ENCODE measurements around the gene ABHD15.

The ABHD15 gene

DNA sequence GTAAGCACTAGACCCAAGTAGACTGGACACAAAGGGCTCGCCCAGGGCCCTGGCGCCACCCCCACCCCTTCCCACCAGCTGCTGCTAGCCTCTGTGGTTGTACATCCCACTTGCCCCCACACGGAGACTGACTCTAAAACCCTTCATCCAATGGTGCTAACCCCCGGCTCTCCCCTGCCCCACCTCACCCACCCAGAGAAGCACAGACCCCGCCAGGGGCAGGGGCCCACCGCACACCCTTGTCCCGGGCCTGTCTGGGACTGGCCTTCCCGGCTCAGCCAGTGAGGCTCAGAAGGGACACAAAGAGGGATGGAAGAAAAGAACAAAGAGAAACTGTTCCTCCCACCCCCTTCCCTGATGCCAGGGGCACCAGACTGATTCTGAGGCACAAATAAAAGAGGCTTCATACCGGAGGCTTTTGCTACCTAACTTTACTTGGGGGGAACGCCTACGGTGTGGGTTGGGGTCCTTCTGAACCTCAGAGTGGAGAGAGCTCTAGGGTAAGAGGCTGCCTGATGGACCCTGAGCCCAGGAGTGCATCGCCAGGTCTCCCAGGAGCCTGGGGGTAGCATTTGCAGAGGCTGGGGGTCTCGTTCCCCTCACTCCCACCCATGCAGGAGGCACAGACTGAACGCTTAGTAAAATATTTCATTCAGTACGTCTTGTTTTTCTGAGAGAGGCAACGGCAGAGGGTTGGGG lies 47.7 kb upstream of the ABHD15 start:
- Histone ChIP-seq H3K27ac (ENCODE audit: low read length, poor library complexity, severe bottlenecking) (no peak overlapping the region), H3K4me3 (ENCODE audit: insufficient read depth in 1 of 2, low read depth in 1 of 2, low read length in 2 of 2) (peak overlapping the region in 1 of 2 experiments; percentile 73)

DNA sequence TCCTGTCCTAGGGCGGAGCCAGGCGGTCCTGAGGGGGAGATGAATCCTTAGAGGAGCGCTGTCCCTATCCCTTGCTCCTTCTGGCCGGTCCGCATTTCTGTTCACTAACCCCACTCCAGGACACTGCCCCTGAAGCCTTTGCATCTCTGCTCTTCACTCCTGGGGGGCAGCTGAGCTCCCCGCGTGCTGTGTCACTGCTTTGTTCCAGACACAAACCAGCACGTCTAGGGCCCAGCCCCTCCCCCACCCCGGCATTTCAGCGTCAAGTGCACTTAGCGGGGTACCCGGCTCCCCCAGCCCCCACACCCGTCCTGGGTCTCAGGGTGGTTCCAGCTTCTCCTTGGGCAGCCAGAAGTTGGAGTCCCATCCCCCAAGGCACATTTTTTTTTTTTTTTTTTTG lies 47.0 kb upstream of the ABHD15 start:
- peak overlapping the region in 1 of 2 experiments; percentile 30 for H2BK12ac ChIP-seq (ENCODE audit: low read length in 2 of 2)
- H3K4me2 ChIP-seq (ENCODE audit: low read length, poor library complexity, severe bottlenecking) = peak overlapping the region; percentile 74
- H3K27ac ChIP-seq (ENCODE audit: low read length, poor library complexity, severe bottlenecking) = no peak overlapping the region
- peak overlapping the region; percentile 49 for H2AK5ac ChIP-seq (ENCODE audit: low read length, severe bottlenecking)
- peak overlapping the region; percentile 7 for H2AFZ ChIP-seq (ENCODE audit: low read depth, low read length)
- H2BK15ac ChIP-seq (ENCODE audit: low read depth, poor library complexity, severe bottlenecking) = no peak overlapping the region
- peaks cover 1% of the 10 kb centered on the region for H3K79me1 ChIP-seq (replicated peaks; ENCODE audit: low read length, poor library complexity, severe bottlenecking)
- H3K9ac ChIP-seq (ENCODE audit: low read length) = peak overlapping the region; percentile 70
- H3K36me3 ChIP-seq (ENCODE audit: control insufficient read depth in 1 of 2, insufficient read depth in 2 of 2, low read depth in 1 of 2, low read length in 2 of 2) = peaks cover 0 to 24% of the 10 kb centered on the region in 2 experiments
- H3K27me3 ChIP-seq (ENCODE audit: control insufficient read depth in 1 of 2, insufficient read depth in 1 of 2, low read length in 2 of 2) = peaks cover 7 to 9% of the 10 kb centered on the region in 2 experiments
- DNase-seq = no peak
- 33% methylated on average over 13 of the region's 13 CpGs for WGBS
- no peak overlapping the region for H3K18ac ChIP-seq (ENCODE audit: low read depth in 1 of 2, low read length in 2 of 2)
- no peak overlapping the region for H2BK120ac ChIP-seq (ENCODE audit: low read depth, low read length)
- no peak overlapping the region for H2BK5ac ChIP-seq (ENCODE audit: low read depth, low read length, poor library complexity, severe bottlenecking)
- H4K8ac ChIP-seq (ENCODE audit: low read length) = peak overlapping the region; percentile 82
- peak overlapping the region; percentile 45 for H4K91ac ChIP-seq (ENCODE audit: low read length)
- H3K9me3 ChIP-seq (ENCODE audit: control insufficient read depth, low read length) = no peaks in the 10 kb centered on the region
- H3K23ac ChIP-seq (ENCODE audit: low read length in 2 of 2) = no peak overlapping the region
- peaks cover 48% of the 10 kb centered on the region for H3K4me1 ChIP-seq (ENCODE audit: control insufficient read depth, insufficient read depth, low read depth, low read length)
- peak overlapping the region in 1 of 2 experiments; percentile 59 for H3K4me3 ChIP-seq (ENCODE audit: insufficient read depth in 1 of 2, low read depth in 1 of 2, low read length in 2 of 2)
- H3K14ac ChIP-seq (ENCODE audit: low read length in 2 of 2) = no peak overlapping the region
- peak overlapping the region in 1 of 2 experiments; percentile 57 for H3K4ac ChIP-seq (ENCODE audit: low read depth in 1 of 2, low read length in 2 of 2)

More for the DNA sequence above, 47.7 kb upstream of the ABHD15 start:
- no peak for DNase-seq
- H3K36me3 ChIP-seq (ENCODE audit: control insufficient read depth in 1 of 2, insufficient read depth in 2 of 2, low read depth in 1 of 2, low read length in 2 of 2) = peaks cover 0 to 20% of the 10 kb centered on the region in 2 experiments
- H3K14ac ChIP-seq (ENCODE audit: low read length in 2 of 2) = no peak overlapping the region
- H2BK120ac ChIP-seq (ENCODE audit: low read depth, low read length) = no peak overlapping the region
- H2BK5ac ChIP-seq (ENCODE audit: low read depth, low read length, poor library complexity, severe bottlenecking) = no peak overlapping the region
- no peak overlapping the region for H3K23ac ChIP-seq (ENCODE audit: low read length in 2 of 2)
- no peak overlapping the region for H2BK12ac ChIP-seq (ENCODE audit: low read length in 2 of 2)
- no peak overlapping the region for H3K18ac ChIP-seq (ENCODE audit: low read depth in 1 of 2, low read length in 2 of 2)
- no peak overlapping the region for H3K4ac ChIP-seq (ENCODE audit: low read depth in 1 of 2, low read length in 2 of 2)
- peaks cover 51% of the 10 kb centered on the region for H3K4me1 ChIP-seq (ENCODE audit: control insufficient read depth, insufficient read depth, low read depth, low read length)
- no peaks in the 10 kb centered on the region for H3K79me1 ChIP-seq (replicated peaks; ENCODE audit: low read length, poor library complexity, severe bottlenecking)
- no peak overlapping the region for H2AK5ac ChIP-seq (ENCODE audit: low read length, severe bottlenecking)
- H3K9me3 ChIP-seq (ENCODE audit: control insufficient read depth, low read length) = no peaks in the 10 kb centered on the region
- H4K8ac ChIP-seq (ENCODE audit: low read length) = no peak overlapping the region
- H3K27me3 ChIP-seq (ENCODE audit: control insufficient read depth in 1 of 2, insufficient read depth in 1 of 2, low read length in 2 of 2) = peaks cover 8 to 9% of the 10 kb centered on the region in 2 experiments
- H2BK15ac ChIP-seq (ENCODE audit: low read depth, poor library complexity, severe bottlenecking) = no peak overlapping the region
- no peak overlapping the region for H2AFZ ChIP-seq (ENCODE audit: low read depth, low read length)
- H3K9ac ChIP-seq (ENCODE audit: low read length) = peak overlapping the region; percentile 70
- 85% methylated on average over 13 of the region's 16 CpGs for WGBS
- no peak overlapping the region for H3K4me2 ChIP-seq (ENCODE audit: low read length, poor library complexity, severe bottlenecking)
- H4K91ac ChIP-seq (ENCODE audit: low read length) = no peak overlapping the region

DNA sequence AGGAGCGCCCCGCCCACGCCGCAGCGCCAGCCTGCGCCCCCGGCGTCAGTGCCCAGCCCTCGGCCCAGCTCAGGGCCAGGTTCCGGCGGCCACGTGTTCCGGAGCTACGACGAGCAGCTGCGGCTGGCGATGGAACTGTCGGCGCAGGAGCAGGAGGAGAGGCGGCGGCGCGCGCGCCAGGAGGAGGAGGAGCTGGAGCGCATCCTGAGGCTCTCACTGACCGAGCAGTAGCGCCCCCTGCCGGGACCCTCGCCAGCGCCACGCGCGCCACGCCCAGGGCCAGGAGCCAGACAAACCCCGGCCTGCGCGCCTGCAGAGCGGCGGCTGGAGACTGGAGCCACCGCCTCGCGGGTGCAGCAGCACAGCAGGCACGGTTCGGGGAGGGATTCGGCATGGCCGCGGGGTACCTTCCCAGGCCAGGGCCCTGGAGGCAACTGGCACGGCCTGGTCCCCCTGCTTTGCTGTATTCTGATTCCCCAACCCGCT lies 46.6 kb upstream of the ABHD15 start:
- Histone ChIP-seq H3K27me3 (ENCODE audit: control insufficient read depth in 1 of 2, insufficient read depth in 1 of 2, low read length in 2 of 2) (peaks cover 6 to 9% of the 10 kb centered on the region in 2 experiments), H3K27ac (ENCODE audit: low read length, poor library complexity, severe bottlenecking) (no peak overlapping the region), H3K36me3 (ENCODE audit: control insufficient read depth in 1 of 2, insufficient read depth in 2 of 2, low read depth in 1 of 2, low read length in 2 of 2) (peaks cover 0 to 28% of the 10 kb centered on the region in 2 experiments), H3K18ac (ENCODE audit: low read depth in 1 of 2, low read length in 2 of 2) (peak overlapping the region; percentile 27 to 44), H2BK15ac (ENCODE audit: low read depth, poor library complexity, severe bottlenecking) (peak overlapping the region; percentile 9), H3K4me1 (ENCODE audit: control insufficient read depth, insufficient read depth, low read depth, low read length) (peaks cover 44% of the 10 kb centered on the region), H2BK12ac (ENCODE audit: low read length in 2 of 2) (peak overlapping the region; percentile 30 to 47), H3K4me3 (ENCODE audit: insufficient read depth in 1 of 2, low read depth in 1 of 2, low read length in 2 of 2) (peak overlapping the region; percentile 27 to 59), H3K4ac (ENCODE audit: low read depth in 1 of 2, low read length in 2 of 2) (no peak overlapping the region), H2BK5ac (ENCODE audit: low read depth, low read length, poor library complexity, severe bottlenecking) (no peak overlapping the region), H3K23ac (ENCODE audit: low read length in 2 of 2) (no peak overlapping the region), H3K14ac (ENCODE audit: low read length in 2 of 2) (no peak overlapping the region), H3K9ac (ENCODE audit: low read length) (peak overlapping the region; percentile 70), H4K91ac (ENCODE audit: low read length) (peak overlapping the region; percentile 45), H2BK120ac (ENCODE audit: low read depth, low read length) (no peak overlapping the region), H3K79me1 (replicated peaks; ENCODE audit: low read length, poor library complexity, severe bottlenecking) (peaks cover 1% of the 10 kb centered on the region), H3K9me3 (ENCODE audit: control insufficient read depth, low read length) (no peaks in the 10 kb centered on the region), H2AK5ac (ENCODE audit: low read length, severe bottlenecking) (no peak overlapping the region), H3K4me2 (ENCODE audit: low read length, poor library complexity, severe bottlenecking) (peak overlapping the region; percentile 74), H2AFZ (ENCODE audit: low read depth, low read length) (peak overlapping the region; percentile 7), H4K8ac (ENCODE audit: low read length) (peak overlapping the region; percentile 82)
- DNase-seq = peak; percentile 83
- 3% methylated on average over 49 of the region's 50 CpGs for WGBS

DNA sequence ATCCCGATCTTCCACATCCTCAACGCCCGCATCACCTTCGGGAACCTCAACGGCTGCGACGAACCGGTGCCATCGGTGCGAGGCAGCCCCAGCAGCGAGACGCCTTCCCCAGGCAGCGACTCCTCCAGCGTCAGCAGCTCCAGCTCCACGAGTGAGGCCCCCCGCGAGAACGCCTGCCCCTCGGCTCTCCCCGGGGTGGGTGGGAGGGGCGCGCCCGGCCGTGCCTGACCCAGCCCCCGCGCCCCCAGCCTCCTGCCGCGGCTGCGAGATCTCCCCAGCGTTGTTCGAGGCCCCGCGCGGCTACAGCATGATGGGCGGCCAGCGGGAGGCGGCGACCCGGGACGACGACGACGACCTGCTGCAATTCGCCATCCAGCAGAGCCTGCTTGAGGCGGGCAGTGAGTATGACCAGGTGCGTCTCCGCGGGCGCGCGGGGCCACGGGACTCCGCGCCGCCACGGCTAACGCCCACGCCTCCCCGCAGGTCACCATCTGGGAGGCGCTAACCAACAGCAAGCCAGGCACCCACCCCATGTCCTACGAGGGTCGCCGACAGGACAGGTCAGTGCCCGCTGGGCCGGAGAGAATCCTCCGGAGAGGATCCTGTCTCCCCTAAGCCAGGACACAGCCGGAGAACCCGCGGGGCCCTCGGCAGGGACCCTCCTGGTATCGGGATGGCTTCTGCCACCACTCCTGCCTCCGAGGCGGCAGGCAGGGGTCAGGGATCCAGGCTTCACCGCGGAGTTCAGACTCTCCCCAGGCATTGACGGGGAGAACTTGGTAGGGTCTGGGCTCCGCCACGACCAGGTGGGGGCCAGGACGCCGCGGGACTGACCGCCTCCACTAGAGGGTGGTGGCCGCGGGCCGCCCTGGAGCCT lies 45.8 kb upstream of the ABHD15 start:
- Histone ChIP-seq H3K36me3 (ENCODE audit: control insufficient read depth in 1 of 2, insufficient read depth in 2 of 2, low read depth in 1 of 2, low read length in 2 of 2) (peaks cover 0 to 32% of the 10 kb centered on the region in 2 experiments), H2BK5ac (ENCODE audit: low read depth, low read length, poor library complexity, severe bottlenecking) (no peak overlapping the region), H2BK120ac (ENCODE audit: low read depth, low read length) (no peak overlapping the region), H3K23ac (ENCODE audit: low read length in 2 of 2) (no peak overlapping the region), H3K4me2 (ENCODE audit: low read length, poor library complexity, severe bottlenecking) (no peak overlapping the region), H2BK12ac (ENCODE audit: low read length in 2 of 2) (no peak overlapping the region), H2AFZ (ENCODE audit: low read depth, low read length) (no peak overlapping the region), H3K79me1 (replicated peaks; ENCODE audit: low read length, poor library complexity, severe bottlenecking) (peaks cover 1% of the 10 kb centered on the region), H3K9ac (ENCODE audit: low read length) (no peak overlapping the region), H3K27me3 (ENCODE audit: control insufficient read depth in 1 of 2, insufficient read depth in 1 of 2, low read length in 2 of 2) (peaks cover 6 to 9% of the 10 kb centered on the region in 2 experiments), H4K8ac (ENCODE audit: low read length) (no peak overlapping the region), H2AK5ac (ENCODE audit: low read length, severe bottlenecking) (no peak overlapping the region), H4K91ac (ENCODE audit: low read length) (no peak overlapping the region), H3K4ac (ENCODE audit: low read depth in 1 of 2, low read length in 2 of 2) (no peak overlapping the region), H2BK15ac (ENCODE audit: low read depth, poor library complexity, severe bottlenecking) (peak overlapping the region; percentile 73), H3K4me1 (ENCODE audit: control insufficient read depth, insufficient read depth, low read depth, low read length) (peaks cover 40% of the 10 kb centered on the region), H3K14ac (ENCODE audit: low read length in 2 of 2) (no peak overlapping the region), H3K27ac (ENCODE audit: low read length, poor library complexity, severe bottlenecking) (no peak overlapping the region), H3K9me3 (ENCODE audit: control insufficient read depth, low read length) (no peaks in the 10 kb centered on the region), H3K18ac (ENCODE audit: low read depth in 1 of 2, low read length in 2 of 2) (peak overlapping the region in 1 of 2 experiments; percentile 12), H3K4me3 (ENCODE audit: insufficient read depth in 1 of 2, low read depth in 1 of 2, low read length in 2 of 2) (peak overlapping the region in 1 of 2 experiments; percentile 27)
- 91% methylated on average over 79 of the region's 85 CpGs for WGBS
- DNase-seq = no peak
